IMR-90 (cell line): ENCODE measurements around the gene RAB1B. TPM values are rescaled to one million over a fixed set of nuclear protein-coding genes. Genes with fewer than 3 reads are reported as not detected.

Experiments
- ATAC-seq: fragments of 200-7000 bp; cut with Tn5 transposase; 2 replicates; pipeline ENCODE4 v1.9.1; 2020; ENCODE audit warnings: low read depth, mild to moderate bottlenecking, moderate library complexity
- BruUV-seq: library from RNA; stranded (reverse); fragments of 400-500 nt; replicated peaks from 2 replicates; lab custom pipeline; 2021; lab: Mats Ljungman, UMichigan
- CTCF ChIA-PET: fragments of 300-600 bp; formaldehyde crosslinking; extraction: SDS; loops from one replicate; lab custom pipeline; 2021; ENCODE audit warnings: antibody characterized with exemption; lab: Yijun Ruan, JAX
- POLR2A ChIA-PET: fragments of 300-600 bp; sonication (Branson Sonifier 250); formaldehyde crosslinking; loops from one replicate; lab custom pipeline; 2022; ENCODE audit warnings: antibody characterized with exemption; ENCODE audit not compliant: unreplicated experiment; lab: Charles Lee
- DNase-seq: peaks from one replicate; pipeline ENCODE4 v3.0.0; 2013
- H2AFZ ChIP-seq: replicated peaks from 2 replicates; pipeline ENCODE3; 2013; ENCODE audit warnings: low read length, mild to moderate bottlenecking; ENCODE audit not compliant: poor library complexity
- H2AK5ac ChIP-seq: 2 replicates; pipeline ENCODE4 v1.6.1; 2013; ENCODE audit warnings: low read depth, low read length, inconsistent platforms
- H2AK9ac ChIP-seq: replicated peaks from 2 replicates; pipeline ENCODE3; 2013; ENCODE audit warnings: mild to moderate bottlenecking, low read depth, low read length, moderate library complexity; ENCODE audit not compliant: poor library complexity
- H2BK120ac ChIP-seq: 2 replicates; pipeline ENCODE4 v1.6.1; 2013; ENCODE audit warnings: low read depth, low read length, inconsistent platforms
- H2BK15ac ChIP-seq: 3 replicates; pipeline ENCODE4 v1.6.1; 2013; ENCODE audit warnings: low read depth, low read length, inconsistent platforms
- H2BK20ac ChIP-seq: 2 replicates; pipeline ENCODE4 v1.6.1; 2013; ENCODE audit warnings: low read depth, mild to moderate bottlenecking, inconsistent platforms, low read length, moderate library complexity
- H2BK5ac ChIP-seq: 2 replicates; pipeline ENCODE4 v1.6.1; 2013; ENCODE audit warnings: mild to moderate bottlenecking, low read depth, low read length, inconsistent platforms; ENCODE audit not compliant: poor library complexity, severe bottlenecking
- H3K14ac ChIP-seq: replicated peaks from 2 replicates; pipeline ENCODE4 v1.6.1; 2013; ENCODE audit warnings: low read depth, low read length, inconsistent platforms
- H3K18ac ChIP-seq: 2 replicates; pipeline ENCODE4 v1.6.1; 2013; ENCODE audit warnings: low read depth, low read length, control low read depth
- H3K23ac ChIP-seq: 2 replicates; pipeline ENCODE4 v1.6.1; 2013; ENCODE audit warnings: low read depth, low read length, inconsistent platforms
- H3K27ac ChIP-seq: 2 replicates; pipeline ENCODE4 v1.5.1; 2013; ENCODE audit warnings: mild to moderate bottlenecking, control low read depth, low read length; ENCODE audit not compliant: insufficient read depth
- H3K27me3 ChIP-seq: 2 replicates; pipeline ENCODE4 v1.6.1; 2013; ENCODE audit warnings: low read length; ENCODE audit not compliant: control insufficient read depth, insufficient read depth
- H3K36me3 ChIP-seq: 2 replicates; pipeline ENCODE4 v1.6.1; 2013; ENCODE audit warnings: low read length, mixed read lengths; ENCODE audit not compliant: control insufficient read depth, insufficient read depth
- H3K4ac ChIP-seq: 2 replicates; pipeline ENCODE4 v1.6.1; 2013; ENCODE audit warnings: low read depth, low read length, inconsistent platforms
- H3K4me1 ChIP-seq: 2 replicates; pipeline ENCODE4 v1.6.1; 2013; ENCODE audit warnings: low read length, mixed read lengths; ENCODE audit not compliant: control insufficient read depth, insufficient read depth
- H3K4me2 ChIP-seq: 2 replicates; pipeline ENCODE4 v1.6.1; 2013; ENCODE audit warnings: low read depth, mild to moderate bottlenecking, control low read depth, low read length, moderate library complexity
- H3K4me3 ChIP-seq: 2 replicates; pipeline ENCODE4 v1.5.1; 2013; ENCODE audit warnings: low read depth, mild to moderate bottlenecking, control low read depth, low read length, moderate library complexity; ENCODE audit not compliant: insufficient read depth
- H3K56ac ChIP-seq: 2 replicates; pipeline ENCODE4 v1.6.1; 2013; ENCODE audit warnings: low read length, inconsistent platforms; ENCODE audit not compliant: insufficient read depth; ENCODE audit errors: extremely low read depth
- H3K79me1 ChIP-seq, 2 experiments: 2 replicates each; pipeline ENCODE4 v1.6.1; 2013; ENCODE audit warnings: low read length in 2 of 2, inconsistent platforms in 1 of 2, low read depth in 1 of 2
- H3K9ac ChIP-seq: 2 replicates; pipeline ENCODE4 v1.6.1; 2013; ENCODE audit warnings: low read depth, low read length, control low read depth
- H3K9me1 ChIP-seq: 2 replicates; pipeline ENCODE4 v1.6.1; 2013; ENCODE audit warnings: low read length, inconsistent platforms; ENCODE audit not compliant: insufficient read depth
- H3K9me3 ChIP-seq: 2 replicates; pipeline ENCODE4 v1.6.1; 2013; ENCODE audit warnings: low read length; ENCODE audit not compliant: control insufficient read depth, insufficient read depth
- H4K20me1 ChIP-seq: 2 replicates; pipeline ENCODE4 v1.6.1; 2013; ENCODE audit warnings: low read length, inconsistent platforms; ENCODE audit not compliant: insufficient read depth
- H4K5ac ChIP-seq: 2 replicates; pipeline ENCODE4 v1.6.1; 2013; ENCODE audit warnings: mild to moderate bottlenecking, low read depth, low read length, control low read depth
- H4K8ac ChIP-seq, 2 experiments: 2 replicates each; pipeline ENCODE4 v1.6.1; 2013; ENCODE audit warnings: low read depth in 2 of 2, low read length in 2 of 2, control low read depth in 1 of 2, inconsistent platforms in 1 of 2
- H4K91ac ChIP-seq: 2 replicates; pipeline ENCODE4 v1.6.1; 2013; ENCODE audit warnings: low read depth, low read length, inconsistent platforms; ENCODE audit not compliant: insufficient read depth
- BHLHE40 ChIP-seq: fragments of 150-350 bp; IDR thresholded peaks from 2 replicates; pipeline ENCODE4 v1.6.1; 2016; ENCODE audit warnings: mild to moderate bottlenecking, low read depth, low read length
- FOS ChIP-seq: fragments of 150-350 bp; IDR thresholded peaks from 2 replicates; pipeline ENCODE4 v1.6.1; 2016; ENCODE audit warnings: low read depth, low read length
- MAFK ChIP-seq: IDR thresholded peaks from 2 replicates; pipeline ENCODE4 v1.6.1; 2012; ENCODE audit warnings: low read depth, low read length, improper control_type of control experiment
- MXI1 ChIP-seq: IDR thresholded peaks from 2 replicates; pipeline ENCODE4 v1.6.1; 2012; ENCODE audit warnings: low read depth, mild to moderate bottlenecking, low read length, moderate library complexity, borderline replicate concordance
- NFE2L2 ChIP-seq: fragments of 150-350 bp; IDR thresholded peaks from 2 replicates; pipeline ENCODE4 v1.6.1; 2016; ENCODE audit warnings: low read depth, mild to moderate bottlenecking, low read length
- POLR2A ChIP-seq: IDR thresholded peaks from 2 replicates; pipeline ENCODE4 v1.6.1; 2012; ENCODE audit warnings: mild to moderate bottlenecking, low read depth, low read length
- RAD21 ChIP-seq: IDR thresholded peaks from 2 replicates; pipeline ENCODE4 v1.6.1; 2012; ENCODE audit warnings: low read length, improper control_type of control experiment
- RCOR1 ChIP-seq: IDR thresholded peaks from 2 replicates; pipeline ENCODE4 v1.6.1; 2012; ENCODE audit warnings: mild to moderate bottlenecking, low read length, improper control_type of control experiment; ENCODE audit not compliant: insufficient replicate concordance
- RFX5 ChIP-seq: IDR thresholded peaks from 2 replicates; pipeline ENCODE4 v1.8.0; 2012; ENCODE audit warnings: low read depth, mild to moderate bottlenecking, low read length, moderate library complexity
- SMC3 ChIP-seq: fragments of 150-350 bp; IDR thresholded peaks from 2 replicates; pipeline ENCODE4 v1.6.1; 2016; ENCODE audit warnings: low read depth, mild to moderate bottlenecking, antibody characterized with exemption, low read length, moderate library complexity
- WGBS, 2 experiments: methylation state at CpG; one replicate each; pipeline versions ENCODE4 v1.1.5 to v1.1.7; 2013; ENCODE audit warnings: missing lambda C conversion rate in 2 of 2; ENCODE audit not compliant: insufficient read length in 1 of 2; ENCODE audit errors: extremely low coverage in 2 of 2; 5-methylcytosine and 5-hydroxymethylcytosine counted together
- dilution Hi-C: fragments of 300-500 bp; cut with HindIII; formaldehyde crosslinking; loops from one replicate; pipeline ENCODE4 v1.14.3; 2018; ENCODE audit warnings: low sequenced_read_pairs; ENCODE audit not compliant: unreplicated experiment
- in situ Hi-C: fragments of 300-500 bp; cut with MboI; formaldehyde crosslinking; loops from 3 replicates; pipeline ENCODE4 v1.14.3; 2019; ENCODE audit warnings: low sequenced_read_pairs, inconsistent platforms, mixed read lengths
- intact Hi-C: fragments of 100-400 bp; cut with micrococcal nuclease; formaldehyde crosslinking; loops from 2 replicates; pipeline ENCODE4 v1.10.0; 2022
- polyA plus RNA-seq, 3 experiments: library from polyadenylated mRNA; depleted of rRNA; stranded (reverse); fragments of >200 nt; gene quantifications; 2 replicates each; pipeline ENCODE4 v1.2.3, GENCODE V29; 2012; ENCODE audit warnings: low replicate concordance in 1 of 3
- total RNA-seq: library from RNA; depleted of rRNA; stranded (reverse); fragments of >200 nt; gene quantifications from 2 replicates; pipeline ENCODE4 v1.2.3, GENCODE V29; 2012
- TF ChIP-seq, protein P1 (sequence below): conservative IDR thresholded peaks from 2 replicates; pipeline ENCODE4 v1.5.1; 2012; ENCODE audit warnings: mild to moderate bottlenecking, low read depth, low read length, improper control_type of control experiment
- TF ChIP-seq, protein P2 (sequence below): fragments of 150-350 bp; IDR thresholded peaks from 2 replicates; pipeline ENCODE4 v1.6.1; 2017; ENCODE audit warnings: mild to moderate bottlenecking, antibody characterized with exemption, low read length, low read depth
- TF ChIP-seq, protein P3 (sequence below): fragments of 150-350 bp; IDR thresholded peaks from 2 replicates; pipeline ENCODE4 v1.6.1; 2016; ENCODE audit warnings: low read depth, mild to moderate bottlenecking, low read length, moderate library complexity, borderline replicate concordance

The RAB1B gene
- total and polyA plus RNA-seq, 2 of the 4 experiments (the other 2 are of a cell fraction): 83.7 to 248 TPM

- Histone ChIP-seq H3K56ac (no peak overlapping the region), H3K9me1 (peaks cover 11% of the 10 kb centered on the region), H4K8ac (no peak overlapping the region), H3K4me2 (no peak overlapping the region), H3K27me3 (peaks cover 46% of the 10 kb centered on the region), H4K5ac (no peak overlapping the region), H3K23ac (no peak overlapping the region), H2BK20ac (no peak overlapping the region), H2BK5ac (no peak overlapping the region), H3K79me1 (peaks cover 3 to 10% of the 10 kb centered on the region in 2 experiments; a peak in 3 of 4 replicates), H2AFZ (no peak overlapping the region), H3K4me3 (no peak overlapping the region), H2BK120ac (no peak overlapping the region), H3K4me1 (peaks cover 8% of the 10 kb centered on the region), H3K9ac (no peak overlapping the region), H3K14ac (no peak overlapping the region), H3K36me3 (no peaks in the 10 kb centered on the region), H2AK9ac (no peak overlapping the region), H4K91ac (no peak overlapping the region), H4K20me1 (0 out of 2 replicates have a peak, but pooled peaks cover 2% of the 10 kb centered on the region), H2BK15ac (no peak overlapping the region), H3K18ac (no peak overlapping the region), H2AK5ac (no peak overlapping the region), H3K4ac (no peak overlapping the region), H3K27ac (no peak overlapping the region), H3K9me3 (no peaks in the 10 kb centered on the region)
- POLR2A ChIA-PET: no interaction called here
- BruUV-seq: no TSS peak
- intact Hi-C loops (no loop called here), dilution Hi-C loops (no loop called here), in situ Hi-C loops (no loop called here)
- CTCF ChIA-PET: no interaction called here
- no peak for DNase-seq
- ATAC-seq: no peak
- no peak for TF ChIP-seq MAFK
- TF ChIP-seq BHLHE40: no peak
- TF ChIP-seq RFX5: no peak
- no peak for TF ChIP-seq RAD21
- no peak for TF ChIP-seq FOS
- TF ChIP-seq, protein P1, sequence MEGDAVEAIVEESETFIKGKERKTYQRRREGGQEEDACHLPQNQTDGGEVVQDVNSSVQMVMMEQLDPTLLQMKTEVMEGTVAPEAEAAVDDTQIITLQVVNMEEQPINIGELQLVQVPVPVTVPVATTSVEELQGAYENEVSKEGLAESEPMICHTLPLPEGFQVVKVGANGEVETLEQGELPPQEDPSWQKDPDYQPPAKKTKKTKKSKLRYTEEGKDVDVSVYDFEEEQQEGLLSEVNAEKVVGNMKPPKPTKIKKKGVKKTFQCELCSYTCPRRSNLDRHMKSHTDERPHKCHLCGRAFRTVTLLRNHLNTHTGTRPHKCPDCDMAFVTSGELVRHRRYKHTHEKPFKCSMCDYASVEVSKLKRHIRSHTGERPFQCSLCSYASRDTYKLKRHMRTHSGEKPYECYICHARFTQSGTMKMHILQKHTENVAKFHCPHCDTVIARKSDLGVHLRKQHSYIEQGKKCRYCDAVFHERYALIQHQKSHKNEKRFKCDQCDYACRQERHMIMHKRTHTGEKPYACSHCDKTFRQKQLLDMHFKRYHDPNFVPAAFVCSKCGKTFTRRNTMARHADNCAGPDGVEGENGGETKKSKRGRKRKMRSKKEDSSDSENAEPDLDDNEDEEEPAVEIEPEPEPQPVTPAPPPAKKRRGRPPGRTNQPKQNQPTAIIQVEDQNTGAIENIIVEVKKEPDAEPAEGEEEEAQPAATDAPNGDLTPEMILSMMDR: no peak
- TF ChIP-seq, protein P2, sequence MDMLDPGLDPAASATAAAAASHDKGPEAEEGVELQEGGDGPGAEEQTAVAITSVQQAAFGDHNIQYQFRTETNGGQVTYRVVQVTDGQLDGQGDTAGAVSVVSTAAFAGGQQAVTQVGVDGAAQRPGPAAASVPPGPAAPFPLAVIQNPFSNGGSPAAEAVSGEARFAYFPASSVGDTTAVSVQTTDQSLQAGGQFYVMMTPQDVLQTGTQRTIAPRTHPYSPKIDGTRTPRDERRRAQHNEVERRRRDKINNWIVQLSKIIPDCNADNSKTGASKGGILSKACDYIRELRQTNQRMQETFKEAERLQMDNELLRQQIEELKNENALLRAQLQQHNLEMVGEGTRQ: no peak
- TF ChIP-seq MXI1: no peak
- TF ChIP-seq RCOR1: no peak
- TF ChIP-seq POLR2A: no peak
- TF ChIP-seq, protein P3, sequence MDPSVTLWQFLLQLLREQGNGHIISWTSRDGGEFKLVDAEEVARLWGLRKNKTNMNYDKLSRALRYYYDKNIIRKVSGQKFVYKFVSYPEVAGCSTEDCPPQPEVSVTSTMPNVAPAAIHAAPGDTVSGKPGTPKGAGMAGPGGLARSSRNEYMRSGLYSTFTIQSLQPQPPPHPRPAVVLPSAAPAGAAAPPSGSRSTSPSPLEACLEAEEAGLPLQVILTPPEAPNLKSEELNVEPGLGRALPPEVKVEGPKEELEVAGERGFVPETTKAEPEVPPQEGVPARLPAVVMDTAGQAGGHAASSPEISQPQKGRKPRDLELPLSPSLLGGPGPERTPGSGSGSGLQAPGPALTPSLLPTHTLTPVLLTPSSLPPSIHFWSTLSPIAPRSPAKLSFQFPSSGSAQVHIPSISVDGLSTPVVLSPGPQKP: no peak
- TF ChIP-seq SMC3: no peak
- no peak for TF ChIP-seq NFE2L2
- WGBS, 2 experiments: 64% methylated on average over 13 of the region's 17 CpGs; no CpG with 5 or more reads in 1 of the 2 experiments
Measured at GRCh38 chr11:66292543-66293332, 24.3 kb downstream of the RAB1B start.
